Right ventricle myocardium inferior (tissue), 1 donor: ENCODE measurements around the gene PCDHGA4. TPM values are rescaled to one million over a fixed set of nuclear protein-coding genes. Genes with fewer than 3 reads are reported as not detected.
"Not testable (repeated sequence)": the region's sequence is repeated elsewhere in the genome, so short reads cannot be mapped to it uniquely, and the experiment has no call there.

Source experiments
- ATAC-seq: fragments of 200-7000 bp; cut with Tn5 transposase; one replicate; pipeline ENCODE4 v1.9.1; 2020; ENCODE audit warnings: mild to moderate bottlenecking, moderate library complexity
- DNase-seq: peaks from one replicate; pipeline ENCODE4 v3.0.0; 2021; ENCODE audit errors: missing footprints
- intact Hi-C: fragments of 100-400 bp; cut with DNase I; formaldehyde crosslinking; loops from one replicate; pipeline ENCODE4 v1.11.0; 2022
- total RNA-seq: library from RNA; stranded (reverse); fragmentation: NEBNext Ultra II Directional; extraction: Animal tissue kit (Norgen Biotek cat#: 25700); gene quantifications from one replicate; pipeline ENCODE4 v1.2.1, GENCODE V29; 2021
- donor health status: DM: no; HTN: yes; CAD: no; lungs with severe emphysema.

Gene PCDHGA4
- total RNA-seq, 1 donor from 2014 or later = 7.8 TPM

DNA sequence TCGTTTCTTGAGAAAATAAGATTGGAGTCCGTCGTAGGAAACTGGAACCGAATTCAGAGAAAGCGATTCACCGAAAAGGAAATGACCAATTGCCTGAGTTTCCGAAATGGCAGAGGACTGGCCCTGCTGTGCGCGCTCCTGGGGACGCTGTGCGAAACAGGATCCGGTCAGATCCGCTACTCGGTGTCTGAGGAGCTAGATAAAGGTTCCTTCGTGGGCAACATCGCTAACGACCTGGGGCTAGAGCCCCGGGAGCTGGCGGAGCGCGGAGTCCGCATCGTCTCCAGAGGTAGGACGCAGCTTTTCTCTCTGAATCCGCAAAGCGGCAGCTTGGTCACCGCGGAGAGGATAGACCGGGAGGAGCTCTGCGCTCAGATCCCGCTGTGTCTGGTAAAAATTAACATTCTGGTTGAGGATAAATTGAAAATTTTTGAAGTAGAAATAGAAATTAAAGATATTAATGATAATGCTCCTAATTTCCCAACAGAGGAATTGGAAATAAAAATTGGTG, 10.8 kb upstream of the PCDHGA4 start:
- ATAC-seq (no peak), DNase-seq (peak; percentile 63)
- intact Hi-C loops = no loop called here

DNA sequence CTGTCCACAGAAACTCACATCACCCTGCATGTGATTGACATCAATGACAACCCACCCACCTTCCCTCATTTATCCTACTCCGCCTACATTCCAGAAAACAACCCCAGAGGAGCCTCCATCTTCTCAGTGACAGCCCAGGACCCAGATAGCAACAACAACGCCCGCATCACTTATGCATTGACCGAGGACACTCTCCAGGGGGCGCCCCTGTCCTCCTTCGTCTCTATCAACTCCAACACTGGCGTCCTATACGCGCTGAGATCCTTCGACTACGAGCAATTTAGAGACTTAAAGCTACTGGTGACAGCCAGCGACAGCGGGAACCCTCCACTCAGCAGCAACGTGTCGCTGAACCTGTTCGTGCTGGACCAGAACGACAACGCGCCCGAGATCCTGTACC, 9.5 kb upstream of the PCDHGA4 start:
- intact Hi-C loops = no loop called here
- ATAC-seq (no peak), DNase-seq (no peak)

DNA sequence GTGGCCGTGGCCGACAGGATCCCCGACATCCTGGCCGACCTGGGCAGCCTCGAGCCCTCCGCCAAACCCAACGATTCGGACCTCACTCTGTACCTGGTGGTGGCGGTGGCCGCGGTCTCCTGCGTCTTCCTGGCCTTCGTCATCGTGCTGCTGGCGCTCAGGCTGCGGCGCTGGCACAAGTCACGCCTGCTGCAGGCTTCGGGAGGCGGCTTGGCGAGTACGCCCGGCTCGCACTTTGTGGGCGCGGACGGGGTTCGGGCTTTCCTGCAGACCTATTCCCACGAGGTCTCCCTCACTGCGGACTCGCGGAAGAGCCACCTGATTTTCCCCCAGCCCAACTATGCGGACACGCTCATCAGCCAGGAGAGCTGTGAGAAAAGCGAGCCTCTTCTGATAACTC, 8.8 kb upstream of the PCDHGA4 start:
- DNase-seq, intact Hi-C loops, ATAC-seq: not testable (repeated sequence)

DNA sequence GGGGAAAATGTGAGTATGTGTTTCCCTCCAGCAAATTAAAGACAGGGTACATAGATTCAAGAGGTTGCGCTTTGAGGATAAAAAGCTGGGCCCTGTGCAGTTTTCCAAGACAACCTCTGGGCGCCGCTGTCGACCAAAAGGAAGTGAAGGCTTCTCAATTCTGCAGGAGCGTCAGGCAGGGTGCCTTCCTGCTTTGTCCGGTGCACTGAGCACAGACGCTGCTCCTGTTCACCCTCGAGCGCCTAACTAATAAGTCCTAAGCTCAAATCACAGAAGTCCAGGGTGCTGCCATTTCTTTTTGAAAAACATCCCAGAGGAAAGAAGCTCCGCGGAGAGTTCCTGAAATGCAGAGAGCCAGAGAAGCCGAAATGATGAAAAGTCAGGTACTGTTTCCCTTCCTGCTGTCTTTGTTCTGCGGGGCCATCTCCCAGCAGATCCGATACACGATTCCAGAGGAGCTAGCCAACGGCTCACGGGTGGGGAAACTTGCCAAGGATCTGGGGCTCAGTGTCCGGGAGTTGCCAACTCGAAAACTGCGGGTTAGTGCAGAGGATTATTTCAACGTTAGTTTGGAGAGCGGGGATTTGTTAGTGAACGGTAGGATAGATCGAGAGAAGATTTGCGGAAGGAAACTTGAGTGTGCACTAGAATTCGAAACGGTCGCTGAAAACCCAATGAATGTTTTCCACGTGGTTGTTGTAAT, 4.8 kb upstream of the PCDHGA4 start, which contains the start of gene PCDHGB1:
PCDHGB1 (plus strand) TSS at position 183 of the 703 bp plus-strand sequence; CDS start at position 345, 162 bp downstream.
- intact Hi-C loops = no loop called here
- DNase-seq (no peak), ATAC-seq (peak; percentile 83)

DNA sequence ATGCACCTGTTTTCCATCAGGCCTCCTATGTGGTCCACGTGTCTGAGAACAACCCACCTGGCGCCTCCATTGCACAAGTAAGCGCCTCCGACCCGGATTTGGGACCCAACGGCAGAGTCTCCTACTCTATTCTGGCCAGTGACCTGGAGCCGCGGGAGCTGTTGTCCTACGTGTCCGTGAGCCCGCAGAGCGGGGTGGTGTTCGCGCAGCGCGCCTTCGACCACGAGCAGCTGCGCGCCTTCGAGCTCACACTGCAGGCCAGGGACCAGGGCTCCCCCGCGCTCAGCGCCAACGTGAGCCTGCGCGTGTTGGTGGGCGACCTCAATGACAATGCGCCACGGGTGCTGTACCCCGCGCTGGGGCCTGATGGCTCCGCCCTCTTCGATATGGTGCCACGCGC, 3.2 kb upstream of the PCDHGA4 start:
- intact Hi-C loops = no loop called here
- no peak for DNase-seq

DNA sequence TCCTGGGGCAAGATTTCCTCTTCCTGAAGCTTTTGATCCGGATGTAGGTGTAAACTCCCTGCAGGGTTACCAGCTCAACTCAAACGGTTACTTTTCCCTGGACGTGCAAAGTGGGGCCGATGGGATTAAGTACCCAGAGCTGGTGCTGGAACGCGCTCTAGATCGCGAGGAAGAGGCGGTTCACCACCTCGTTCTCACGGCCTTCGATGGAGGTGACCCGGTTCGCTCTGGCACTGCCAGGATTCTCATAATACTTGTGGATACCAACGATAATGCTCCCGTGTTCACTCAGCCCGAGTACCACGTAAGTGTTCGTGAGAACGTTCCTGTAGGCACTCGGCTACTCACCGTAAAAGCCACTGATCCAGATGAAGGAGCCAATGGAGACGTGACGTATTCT, 820 bp downstream of the PCDHGA4 start:
- no peak for ATAC-seq
- intact Hi-C loops = no loop called here
- no peak for DNase-seq

More for the DNA sequence above, 3.2 kb upstream of the PCDHGA4 start:
- no peak for ATAC-seq

DNA sequence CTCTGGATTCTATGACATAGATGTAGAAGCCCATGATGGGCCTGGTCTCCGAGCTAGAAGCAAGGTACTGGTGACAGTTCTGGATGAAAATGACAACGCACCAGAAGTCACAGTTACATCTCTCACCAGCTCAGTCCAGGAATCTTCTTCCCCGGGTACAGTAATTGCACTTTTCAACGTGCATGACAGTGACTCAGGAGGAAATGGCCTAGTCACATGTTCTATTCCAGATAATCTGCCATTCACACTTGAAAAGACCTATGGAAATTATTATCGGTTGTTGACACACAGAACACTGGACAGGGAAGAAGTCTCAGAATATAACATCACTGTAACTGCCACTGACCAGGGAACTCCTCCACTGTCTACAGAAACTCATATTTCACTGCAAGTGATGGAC, 1.3 kb downstream of the PCDHGA4 start:
- intact Hi-C loops = no loop called here
- no peak for ATAC-seq
- DNase-seq = no peak

DNA sequence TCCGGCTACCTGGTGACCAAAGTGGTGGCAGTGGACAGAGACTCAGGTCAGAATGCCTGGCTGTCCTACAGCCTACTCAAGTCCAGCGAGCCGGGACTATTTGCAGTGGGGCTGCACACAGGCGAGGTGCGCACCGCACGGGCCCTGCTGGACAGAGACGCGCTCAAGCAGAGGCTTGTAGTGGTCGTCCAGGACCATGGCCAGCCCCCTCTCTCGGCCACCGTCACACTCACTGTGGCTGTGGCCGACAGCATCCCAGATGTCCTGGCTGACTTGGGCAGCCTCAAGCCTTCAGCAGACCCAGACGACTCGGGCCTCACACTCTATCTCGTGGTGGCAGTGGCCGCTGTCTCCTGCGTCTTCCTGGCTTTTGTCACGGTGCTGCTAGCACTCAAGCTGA, 2.1 kb downstream of the PCDHGA4 start:
- no peak for DNase-seq
- no peak for ATAC-seq
- intact Hi-C loops = no loop called here

DNA sequence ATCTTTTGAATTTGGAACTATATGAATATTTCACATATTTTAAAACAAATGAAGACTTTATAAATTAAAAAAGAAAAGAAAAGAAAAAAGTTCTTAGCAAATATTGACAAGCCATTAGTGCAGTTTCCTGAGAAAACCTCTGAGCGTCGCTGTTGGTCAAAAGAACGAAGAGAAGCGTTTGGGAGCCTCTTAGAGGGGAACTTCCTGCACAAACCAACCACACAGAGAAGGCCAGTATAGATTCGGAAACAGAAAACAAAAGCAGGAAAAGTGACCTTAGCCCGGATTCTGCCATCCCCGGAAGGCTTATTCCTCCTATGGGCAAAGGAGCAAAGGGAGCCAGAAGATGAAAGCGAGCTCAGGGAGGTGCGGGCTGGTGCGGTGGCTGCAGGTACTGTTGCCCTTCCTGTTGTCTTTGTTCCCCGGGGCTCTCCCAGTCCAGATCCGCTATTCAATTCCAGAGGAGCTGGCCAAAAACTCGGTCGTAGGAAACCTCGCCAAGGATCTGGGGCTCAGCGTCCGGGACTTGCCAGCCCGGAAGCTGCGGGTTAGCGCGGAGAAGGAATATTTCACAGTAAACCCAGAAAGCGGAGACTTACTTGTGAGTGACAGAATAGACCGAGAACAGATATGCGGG, 5.1 kb downstream of the PCDHGA4 start, which contains the start of gene PCDHGB2:
PCDHGB2 (plus strand) TSS at position 205 of the 637 bp plus-strand sequence; CDS start at position 347, 142 bp downstream.
- DNase-seq = no peak
- peak; percentile 39 for ATAC-seq
- intact Hi-C loops = no loop called here

DNA sequence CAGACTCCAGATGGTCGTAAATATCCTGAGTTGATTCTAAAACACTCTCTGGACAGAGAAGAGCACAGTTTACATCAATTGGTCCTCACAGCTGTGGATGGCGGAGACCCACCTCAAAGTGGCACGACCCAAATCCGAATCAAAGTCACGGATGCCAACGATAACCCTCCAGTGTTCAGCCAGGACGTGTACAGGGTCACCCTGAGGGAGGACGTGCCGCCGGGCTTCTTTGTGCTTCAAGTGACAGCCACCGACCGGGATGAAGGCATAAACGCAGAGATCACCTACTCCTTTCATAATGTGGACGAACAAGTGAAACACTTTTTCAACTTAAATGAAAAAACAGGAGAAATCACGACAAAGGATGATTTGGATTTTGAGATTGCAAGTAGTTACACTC, 5.9 kb downstream of the PCDHGA4 start:
- ATAC-seq = no peak

DNA sequence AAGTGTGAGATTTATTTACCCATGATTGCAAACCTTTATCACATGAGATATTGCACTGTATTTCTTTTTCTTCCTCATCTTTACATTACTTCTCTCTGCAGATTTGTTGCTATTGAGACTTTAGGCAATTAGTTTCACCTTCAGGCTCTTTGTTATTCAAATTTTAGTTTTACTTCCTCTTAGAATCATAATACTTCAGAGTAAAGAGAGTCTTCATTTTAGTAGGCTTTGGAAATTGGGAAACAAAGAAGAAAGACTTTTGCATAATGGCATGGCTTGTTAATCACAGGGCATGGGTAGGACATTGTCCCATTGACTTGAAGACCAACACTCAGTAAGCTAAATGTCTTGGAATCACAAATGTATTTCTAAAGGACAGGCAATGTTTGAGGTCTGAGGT, 7.9 kb downstream of the PCDHGA4 start:
- no peak for DNase-seq
- intact Hi-C loops = no loop called here

More for the DNA sequence above, 5.9 kb downstream of the PCDHGA4 start:
- no peak for DNase-seq
- intact Hi-C loops = no loop called here

DNA sequence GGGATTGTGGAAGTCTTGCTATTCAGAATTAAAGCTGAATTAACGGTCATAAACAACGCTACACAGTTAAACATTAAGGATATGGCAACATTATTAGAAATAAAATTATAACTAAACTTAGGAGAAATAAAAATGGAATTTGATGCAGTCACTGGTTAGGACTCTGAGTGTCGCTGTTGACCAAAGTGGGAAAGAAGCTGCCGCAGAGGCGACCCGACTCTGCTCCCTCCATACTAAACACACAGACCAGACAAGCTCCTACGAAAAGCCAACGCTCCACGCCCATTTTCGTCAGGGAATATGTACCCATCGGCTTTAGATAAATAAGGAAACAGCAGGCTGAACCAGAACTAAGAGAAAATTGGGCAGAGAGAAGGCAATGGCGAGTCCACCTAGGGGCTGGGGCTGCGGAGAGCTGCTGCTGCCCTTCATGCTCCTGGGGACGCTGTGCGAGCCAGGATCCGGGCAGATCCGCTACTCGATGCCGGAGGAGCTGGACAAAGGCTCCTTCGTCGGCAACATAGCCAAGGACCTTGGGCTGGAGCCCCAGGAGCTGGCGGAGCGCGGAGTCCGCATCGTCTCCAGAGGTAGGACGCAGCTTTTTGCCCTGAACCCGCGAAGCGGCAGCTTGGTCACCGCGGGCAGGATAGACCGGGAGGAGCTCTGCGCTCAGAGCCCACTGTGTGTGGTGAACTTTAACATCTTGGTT, 9.3 kb downstream of the PCDHGA4 start, which contains the start of gene PCDHGA5:
PCDHGA5 (plus strand) TSS at position 211 of the 709 bp plus-strand sequence; CDS start at position 380, 169 bp downstream.
- intact Hi-C loops = no loop called here
- DNase-seq (no peak), ATAC-seq (peak; percentile 65)

More for the DNA sequence above, 7.9 kb downstream of the PCDHGA4 start:
- no peak for ATAC-seq

DNA sequence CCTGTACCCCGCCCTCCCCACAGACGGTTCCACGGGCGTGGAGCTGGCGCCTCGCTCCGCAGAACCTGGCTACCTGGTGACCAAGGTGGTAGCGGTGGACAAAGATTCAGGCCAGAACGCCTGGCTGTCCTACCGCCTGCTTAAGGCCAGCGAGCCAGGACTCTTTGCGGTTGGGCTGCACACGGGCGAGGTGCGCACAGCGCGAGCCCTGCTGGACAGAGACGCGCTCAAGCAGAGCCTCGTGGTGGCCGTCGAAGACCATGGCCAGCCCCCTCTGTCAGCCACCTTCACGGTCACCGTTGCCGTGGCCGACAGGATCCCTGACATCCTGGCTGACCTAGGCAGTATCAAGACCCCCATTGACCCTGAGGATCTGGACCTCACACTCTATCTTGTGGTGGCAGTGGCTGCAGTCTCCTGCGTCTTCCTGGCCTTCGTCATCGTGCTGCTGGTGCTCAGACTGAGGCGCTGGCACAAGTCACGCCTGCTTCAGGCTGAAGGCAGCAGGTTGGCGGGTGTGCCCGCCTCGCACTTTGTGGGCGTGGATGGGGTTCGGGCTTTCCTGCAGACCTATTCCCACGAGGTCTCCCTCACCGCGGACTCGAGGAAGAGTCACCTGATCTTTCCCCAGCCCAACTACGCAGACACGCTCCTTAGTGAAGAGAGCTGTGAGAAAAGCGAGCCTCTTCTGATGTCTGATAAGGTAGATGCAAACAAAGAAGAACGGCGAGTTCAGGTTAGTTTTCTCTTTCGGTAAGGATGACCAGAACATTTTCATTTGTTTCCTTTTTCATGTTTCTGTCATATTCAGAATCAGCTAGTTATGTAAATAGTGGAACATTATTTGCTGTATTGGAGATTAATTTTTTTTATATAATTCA, 11.4 kb downstream of the PCDHGA4 start:
- intact Hi-C loops = no loop called here
- no peak for ATAC-seq
- no peak for DNase-seq

DNA sequence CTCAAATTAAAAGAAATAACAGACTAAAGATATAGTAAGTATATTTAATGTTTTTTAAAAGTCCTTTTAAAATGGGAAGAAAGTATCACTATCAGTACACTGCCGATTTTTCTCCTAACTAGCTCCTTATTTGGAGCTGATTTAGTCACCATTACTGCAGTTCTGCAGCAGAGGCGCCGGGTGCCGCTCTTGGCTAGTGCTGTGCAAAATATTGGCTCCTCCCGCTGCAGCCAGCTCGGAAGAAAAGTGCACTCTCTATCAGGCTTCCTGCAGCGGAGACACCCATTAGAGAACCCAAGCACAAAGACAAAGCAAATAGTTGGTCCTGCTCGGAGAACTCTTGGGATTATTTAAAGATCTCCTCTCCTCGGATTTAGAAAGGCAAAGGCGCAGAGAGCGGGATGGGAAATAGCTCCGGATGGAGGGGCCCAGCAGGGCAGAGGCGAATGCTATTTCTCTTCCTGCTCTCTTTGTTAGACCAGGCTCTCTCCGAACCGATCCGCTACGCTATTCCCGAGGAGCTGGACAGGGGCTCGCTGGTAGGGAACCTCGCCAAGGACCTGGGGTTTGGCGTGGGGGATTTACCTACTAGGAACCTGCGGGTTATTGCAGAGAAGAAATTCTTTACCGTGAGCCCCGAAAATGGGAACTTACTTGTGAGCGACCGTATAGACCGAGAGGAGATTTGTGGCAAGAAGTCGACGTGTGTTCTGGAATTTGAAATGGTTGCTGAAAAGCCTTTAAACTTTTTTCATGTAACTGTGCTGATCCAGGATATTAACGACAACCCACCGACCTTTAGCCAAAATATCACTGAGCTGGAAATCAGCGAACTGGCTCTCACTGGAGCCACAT, 15.4 kb downstream of the PCDHGA4 start, which contains the start of gene PCDHGB3:
PCDHGB3 (plus strand) TSS at position 249 of the 855 bp plus-strand sequence; CDS start at position 402, 153 bp downstream.
- intact Hi-C loops = loop anchor here (5.0 kb wide), 1 partner anchor 42 kb away; the partner anchor contains the start of gene PCDHGA10

DNA sequence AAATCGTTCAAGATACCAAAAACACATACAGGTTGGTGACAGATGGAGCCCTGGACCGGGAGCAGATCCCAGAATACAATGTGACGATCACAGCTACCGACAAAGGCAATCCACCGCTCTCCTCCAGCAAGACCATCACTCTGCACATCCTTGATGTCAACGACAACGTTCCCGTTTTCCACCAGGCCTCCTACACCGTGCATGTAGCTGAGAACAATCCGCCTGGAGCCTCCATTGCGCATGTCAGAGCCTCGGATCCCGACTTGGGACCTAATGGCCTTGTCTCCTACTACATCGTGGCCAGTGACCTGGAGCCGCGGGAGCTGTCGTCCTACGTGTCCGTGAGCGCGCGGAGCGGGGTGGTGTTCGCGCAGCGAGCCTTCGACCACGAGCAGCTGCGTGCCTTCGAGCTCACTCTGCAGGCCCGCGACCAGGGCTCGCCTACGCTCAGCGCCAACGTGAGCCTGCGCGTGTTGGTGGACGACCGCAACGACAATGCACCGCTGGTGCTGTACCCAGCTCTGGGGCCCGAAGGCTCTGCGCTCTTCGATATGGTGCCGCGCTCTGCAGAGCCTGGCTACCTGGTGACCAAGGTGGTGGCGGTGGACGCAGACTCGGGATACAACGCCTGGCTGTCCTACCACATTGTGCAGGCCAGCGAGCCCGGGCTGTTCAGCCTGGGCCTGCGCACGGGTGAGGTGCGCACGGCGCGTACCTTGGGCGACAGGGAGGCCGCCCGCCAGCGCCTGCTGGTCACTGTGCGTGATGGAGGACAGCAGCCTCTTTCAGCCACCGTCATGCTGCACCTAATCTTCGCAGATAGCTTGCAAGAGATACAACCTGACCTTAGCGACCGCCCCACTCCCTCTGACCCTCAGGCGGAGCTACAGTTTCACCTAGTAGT, 17.0 kb downstream of the PCDHGA4 start:
- ATAC-seq (peak; percentile 34), DNase-seq (no peak)
- intact Hi-C loops = loop anchor here (5.0 kb wide), 1 partner anchor 40 kb away; the partner anchor contains the start of gene PCDHGA10

More for the DNA sequence above, 15.4 kb downstream of the PCDHGA4 start, which contains the start of gene PCDHGB3:
- ATAC-seq (peak; percentile 86), DNase-seq (peak; percentile 84)
